NCI-H2227 treated with DMSO at 0.1 percent for 48 hours (cell line): ENCODE results near the gene PACSIN1.

ENCODE experiments used
- DNase-seq: peaks from one replicate; lab custom pipeline; 2025; lab: John Stamatoyannopoulos, UW

Gene PACSIN1

GRCh38 chr6:34514593-34515472 lies 49.0 kb downstream of the PACSIN1 start:
- peak; percentile 93 for DNase-seq

- no peak for DNase-seq
Observed at GRCh38 chr6:34515473-34516387, 49.9 kb downstream of the PACSIN1 start.

- DNase-seq, result no peak
Observed at GRCh38 chr6:34516391-34517324, 50.8 kb downstream of the PACSIN1 start.

DNA sequence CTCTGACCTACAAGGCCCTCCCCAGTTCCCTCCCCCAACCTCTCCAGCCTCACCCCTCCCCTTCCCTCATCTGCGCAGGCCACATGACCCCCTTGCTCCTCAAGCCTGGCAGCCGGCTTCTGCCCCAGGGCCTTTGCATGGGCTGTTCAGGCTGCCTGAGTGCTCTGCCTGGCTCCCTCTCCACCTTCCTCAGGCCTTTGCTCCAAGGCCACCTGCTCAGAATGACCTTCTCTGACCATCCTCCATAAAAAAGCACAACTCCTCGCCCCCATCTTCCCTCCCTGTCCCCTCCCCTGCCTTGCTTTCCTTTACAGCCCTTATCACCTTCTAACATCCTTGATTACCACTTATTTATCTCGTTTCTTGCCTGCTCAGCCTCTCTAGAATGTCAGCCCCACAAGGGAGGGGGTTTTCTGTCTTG lies 51.6 kb downstream of the PACSIN1 start:
- DNase-seq, result no peak

DNA sequence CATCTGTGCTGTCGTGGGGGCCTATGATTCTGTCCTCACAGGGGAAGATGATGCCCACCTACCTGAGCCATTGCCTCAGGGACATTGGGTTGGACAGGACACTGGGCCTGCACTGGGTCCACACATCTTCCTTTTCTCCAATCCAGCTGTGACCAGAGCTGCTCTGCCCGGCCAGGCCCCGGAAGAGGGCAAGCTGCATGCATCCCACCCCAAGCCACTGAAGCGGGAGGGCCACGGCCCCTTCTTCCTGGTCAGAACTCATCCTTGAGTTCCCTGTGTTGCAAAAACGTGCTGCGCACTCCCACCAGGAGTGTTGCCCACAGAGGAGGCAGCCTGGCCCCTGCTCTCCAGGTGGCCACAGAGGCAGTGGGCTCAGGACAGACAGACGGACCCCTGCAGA lies 52.1 kb downstream of the PACSIN1 start:
- no peak for DNase-seq

GRCh38 chr6:34518669-34519365 lies 52.9 kb downstream of the PACSIN1 start:
- DNase-seq, result no peak

- no peak for DNase-seq
Observed at GRCh38 chr6:34519971-34520644, 54.2 kb downstream of the PACSIN1 start.

DNA sequence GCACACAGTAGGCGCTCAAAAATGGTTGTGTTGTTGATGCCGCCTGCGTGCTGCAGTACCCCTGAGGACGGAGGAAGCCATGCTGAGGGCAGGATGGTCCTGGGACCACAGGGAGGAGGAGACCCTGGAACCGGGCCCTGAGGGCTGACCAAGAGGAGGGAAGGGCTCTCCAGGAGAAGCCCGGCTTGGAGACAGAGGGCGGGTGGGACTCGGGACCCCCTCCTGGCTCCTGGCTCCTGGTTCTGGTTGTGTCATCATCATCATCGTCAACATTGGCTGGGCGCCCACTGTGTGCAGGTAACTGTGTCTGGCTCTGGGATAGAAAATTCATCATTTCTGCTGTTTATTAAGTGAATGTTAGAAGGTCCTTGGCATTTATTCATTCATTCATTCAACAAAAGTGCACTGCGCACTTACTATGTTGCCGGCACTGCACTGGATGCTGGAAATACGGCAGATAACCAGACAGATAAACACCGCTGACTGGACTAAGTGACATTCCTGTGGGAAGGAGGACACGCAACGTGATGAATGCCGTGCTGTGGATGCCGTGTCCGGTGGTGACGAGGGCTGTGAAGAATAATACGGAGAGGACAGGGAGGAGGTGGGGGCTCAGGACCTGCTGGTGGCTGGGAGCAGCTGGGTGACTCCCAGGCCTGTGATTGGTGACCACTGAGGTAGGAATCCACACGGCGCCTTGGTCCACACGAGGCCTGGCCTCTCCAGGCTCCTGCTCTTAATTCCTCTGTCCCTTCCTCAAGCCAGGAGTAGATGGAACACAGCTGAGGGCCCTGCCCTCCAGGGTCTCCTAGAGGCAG lies 55.0 kb downstream of the PACSIN1 start:
- no peak for DNase-seq

- no peak for DNase-seq
Observed at GRCh38 chr6:34521463-34522285, 55.8 kb downstream of the PACSIN1 start.

DNA sequence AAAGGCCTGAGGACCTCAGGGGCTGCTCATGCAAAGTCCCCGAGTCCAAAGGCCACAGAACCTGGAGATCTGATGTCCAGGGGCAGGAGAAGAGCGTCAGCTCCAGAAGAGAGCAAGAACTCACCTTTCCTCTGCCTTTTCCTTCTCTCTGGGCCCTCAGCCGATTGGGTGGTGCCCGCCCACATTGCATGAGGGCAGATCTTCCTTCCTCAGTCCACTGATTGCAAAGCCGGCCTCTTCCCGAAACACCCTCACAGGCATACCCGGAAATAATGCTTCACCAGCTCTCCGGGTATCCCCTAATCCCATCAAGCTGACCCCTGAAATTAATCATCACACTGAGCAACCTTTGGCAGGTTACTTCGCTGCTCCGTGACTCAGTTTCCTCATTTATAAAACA lies 56.9 kb downstream of the PACSIN1 start:
- no peak for DNase-seq

- no peak for DNase-seq
Observed at GRCh38 chr6:34523441-34524206, 57.7 kb downstream of the PACSIN1 start.

DNA sequence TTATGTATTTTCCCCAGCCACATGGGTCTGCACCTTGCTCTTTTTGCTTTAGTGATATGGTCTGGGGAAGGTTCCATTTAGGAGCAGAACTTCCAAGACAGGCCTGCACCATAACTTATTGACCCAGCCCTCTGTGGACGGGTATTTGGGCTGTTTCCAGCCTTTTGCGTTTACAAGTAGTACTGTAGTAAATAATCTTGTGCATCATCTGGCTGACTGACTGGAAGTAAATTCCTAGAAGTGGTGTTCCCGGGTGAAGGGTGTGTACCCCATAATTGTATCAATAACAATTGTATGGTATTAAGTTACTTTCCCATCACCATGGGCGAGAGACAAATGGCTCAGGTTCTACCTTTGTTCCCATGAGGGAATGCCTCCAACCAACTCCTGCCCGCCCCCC lies 58.6 kb downstream of the PACSIN1 start:
- DNase-seq, result no peak

DNA sequence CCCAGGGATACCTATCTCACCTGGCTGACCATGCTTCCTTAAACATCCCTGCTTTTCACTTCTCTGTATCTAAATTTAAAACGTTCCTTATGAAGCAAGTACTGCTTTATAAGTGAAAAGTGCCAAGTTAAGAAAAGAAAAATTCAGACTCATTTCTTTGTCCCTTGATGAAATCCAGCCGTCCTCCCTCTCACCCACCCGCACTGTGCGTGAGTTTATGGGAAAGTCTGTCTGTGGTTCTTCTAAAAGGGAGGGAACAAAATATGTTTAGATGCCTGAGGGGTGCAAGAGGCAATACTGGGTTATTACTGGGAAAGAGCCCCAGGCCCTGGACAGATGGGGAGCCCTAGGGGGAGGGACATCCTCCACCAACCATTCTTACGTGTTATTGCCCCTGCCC lies 59.1 kb downstream of the PACSIN1 start:
- DNase-seq, result no peak

GRCh38 chr6:34525431-34526175 lies 59.7 kb downstream of the PACSIN1 start:
- DNase-seq, result no peak

- peak; percentile 37 for DNase-seq
Observed at GRCh38 chr6:34526241-34526972, 60.5 kb downstream of the PACSIN1 start.

DNA sequence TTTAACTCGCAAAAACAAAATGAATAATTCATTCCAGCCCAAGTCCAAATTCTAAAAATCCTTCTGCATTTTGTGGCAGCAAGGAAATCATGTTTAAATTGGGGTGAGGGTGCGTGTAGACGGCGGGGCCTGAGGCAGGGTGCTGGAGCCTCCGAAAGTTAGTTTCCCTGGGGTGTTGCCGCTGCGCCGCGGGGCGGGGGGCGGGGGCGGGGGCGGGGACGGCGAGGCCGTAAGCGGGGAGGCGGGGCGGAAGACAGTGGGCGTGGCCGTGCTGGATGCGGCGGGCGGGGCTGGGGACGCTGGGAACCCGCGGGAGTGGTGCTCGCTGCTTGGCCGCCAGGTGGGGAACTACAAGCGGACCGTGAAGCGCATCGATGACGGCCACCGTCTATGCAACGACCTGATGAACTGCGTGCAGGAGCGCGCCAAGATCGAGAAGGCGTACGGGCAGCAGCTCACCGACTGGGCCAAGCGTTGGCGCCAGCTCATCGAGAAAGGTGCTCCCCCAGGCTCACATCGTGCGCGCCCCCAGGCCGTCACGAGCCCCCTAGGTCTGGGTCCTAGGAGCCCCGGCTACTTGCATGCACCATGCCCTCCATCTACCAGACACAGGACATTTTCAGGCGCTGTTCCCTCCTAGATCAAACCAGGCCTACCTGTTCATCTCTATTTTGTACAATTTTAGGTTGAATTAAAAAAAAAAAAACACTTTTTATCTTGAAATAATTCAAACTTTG lies 61.3 kb downstream of the PACSIN1 start:
- peak; percentile 96 for DNase-seq
